Gastrocnemius medialis (tissue), 4 donors: ENCODE data around the gene CCIN. TPM values are rescaled to one million over a fixed set of nuclear protein-coding genes. Genes with fewer than 3 reads are reported as not detected.
A peak's percentile ranks its signal among the peaks of the same experiment; 100 is the strongest.

Experiments used
- ATAC-seq, 2 donors: fragments of 150-250 bp; one replicate each; pipeline ENCODE4 v1.9.1; 2016
- DNase-seq, 2 donors: peaks; one replicate each; pipeline ENCODE4 v3.0.0-alpha.2; 2019
- H3K27ac ChIP-seq, 4 donors: fragments of 200-600 bp; sonication (generic); 1 replicate in 1 of 4; 2 replicates in 3 of 4; pipeline ENCODE4 v1.5.1; 2016 to 2018; ENCODE audit warnings: mild to moderate bottlenecking in 2 of 4, moderate library complexity in 1 of 4
- H3K27me3 ChIP-seq, 3 donors: fragments of 200-600 bp; sonication (generic) in 2 of 3; 1 replicate in 1 of 3; 2 replicates in 2 of 3; pipeline versions ENCODE4 v1.5.1 to v1.6.0; 2016 to 2019; ENCODE audit warnings: mild to moderate bottlenecking in 1 of 3, moderate library complexity in 1 of 3
- H3K36me3 ChIP-seq, 2 donors: fragments of 200-600 bp; sonication (generic) in 1 of 2; one replicate each; pipeline ENCODE4 v1.5.1; 2017 to 2018
- H3K4me1 ChIP-seq, 2 donors: fragments of 200-600 bp; sonication (generic) in 1 of 2; one replicate each; pipeline ENCODE4 v1.5.1; 2016 to 2017; ENCODE audit warnings: mild to moderate bottlenecking in 2 of 2
- H3K4me3 ChIP-seq, 4 donors: fragments of 200-600 bp; sonication (generic) in 3 of 4; 1 replicate in 1 of 4; 2 replicates in 3 of 4; pipeline ENCODE4 v1.5.1; 2016 to 2019; ENCODE audit warnings: mild to moderate bottlenecking in 2 of 4
- H3K9me3 ChIP-seq, 3 donors: fragments of 200-600 bp; sonication (generic) in 2 of 3; 1 replicate in 1 of 3; 2 replicates in 2 of 3; pipeline ENCODE4 v1.5.1; 2016 to 2019
- POLR2A ChIP-seq, 2 donors: fragments of 450-650 bp; IDR thresholded peaks; one replicate each; pipeline ENCODE4 v1.6.1; 2017; ENCODE audit warnings: antibody characterized with exemption in 2 of 2, mild to moderate bottlenecking in 2 of 2, moderate library complexity in 2 of 2
- in situ Hi-C, 4 donors: fragments of 200-750 bp; cut with MboI; loops; one replicate each; pipeline versions ENCODE4 v1.15.0 to v1.8.0; 2017; ENCODE audit warnings: low sequenced_read_pairs in 4 of 4
- intact Hi-C: fragments of 100-400 bp; cut with DNase I; formaldehyde crosslinking; loops from one replicate; pipeline ENCODE4 v1.15.1; 2023; ENCODE audit warnings: low total_unique reads
- total RNA-seq, 4 donors: library from RNA; depleted of rRNA; stranded (reverse); fragments of >200 nt; gene quantifications; one replicate each; pipeline versions ENCODE4 v1.1.0 to v1.2.3, GENCODE V29; 2016
- TF ChIP-seq, protein P1 (sequence below), 5 experiments: fragments of 450-650 bp in 3 of 5; fragments of 200-600 bp in 2 of 5; sonication (generic) in 2 of 5; IDR thresholded peaks in 4 of 5; conservative IDR thresholded peaks in 1 of 5; 1 replicate in 4 of 5; 2 replicates in 1 of 5; pipeline ENCODE4 v1.5.1; 2016 to 2019; ENCODE audit warnings: antibody characterized with exemption in 5 of 5, mild to moderate bottlenecking in 3 of 5, moderate library complexity in 3 of 5

CCIN gene
- total RNA-seq, 4 donors from 2014 or later, result not detected

DNA sequence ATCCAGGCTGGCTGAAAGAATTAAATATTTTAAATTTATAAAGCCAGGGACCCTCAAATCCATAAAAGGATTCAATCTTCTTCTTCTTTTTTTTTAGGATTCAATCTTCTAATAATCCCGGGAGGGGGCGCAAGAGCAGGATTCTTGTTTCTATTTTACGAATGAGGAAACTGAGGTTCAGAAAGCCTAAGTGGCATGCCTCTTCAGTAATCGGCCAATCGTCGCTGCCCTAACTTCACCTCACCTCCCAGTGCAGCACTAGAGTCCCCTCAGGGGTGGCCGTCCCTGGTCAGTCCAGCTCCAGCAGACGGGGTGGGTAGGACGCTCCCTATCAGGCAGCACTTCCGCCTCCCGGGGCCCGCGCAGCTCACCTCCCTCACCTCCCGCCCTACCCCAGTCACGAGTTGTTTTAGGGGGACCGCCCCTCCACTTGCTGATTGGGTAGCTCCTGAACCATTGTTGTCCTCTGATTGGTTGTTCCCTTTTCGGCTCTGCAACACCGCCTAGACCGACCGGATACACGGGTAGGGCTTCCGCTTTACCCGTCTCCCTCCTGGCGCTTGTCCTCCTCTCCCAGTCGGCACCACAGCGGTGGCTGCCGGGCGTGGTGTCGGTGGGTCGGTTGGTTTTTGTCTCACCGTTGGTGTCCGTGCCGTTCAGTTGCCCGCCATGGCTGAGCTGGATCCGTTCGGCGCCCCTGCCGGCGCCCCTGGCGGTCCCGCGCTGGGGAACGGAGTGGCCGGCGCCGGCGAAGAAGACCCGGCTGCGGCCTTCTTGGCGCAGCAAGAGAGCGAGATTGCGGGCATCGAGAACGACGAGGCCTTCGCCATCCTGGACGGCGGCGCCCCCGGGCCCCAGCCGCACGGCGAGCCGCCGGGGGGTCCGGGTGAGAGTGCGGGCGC, 21.5 kb downstream of the CCIN start, which contains the start of gene CLTA:
Gene CLTA, plus strand, starts transcription at position 534 of the 902 bp plus-strand sequence. Its CDS starts 136 bp downstream, at position 670.
- Histone ChIP-seq H3K27me3 (no peaks in the 10 kb centered on the region), H3K4me3 (peak within 1 kb of the TSS; percentile 76 to 92 (median 84)), H3K4me1 (peaks cover 31 to 36% of the 10 kb centered on the region in 2 donors), H3K27ac (peak within 1 kb of the TSS; percentile 89 to 97 (median 91)), H3K36me3 (no peaks in the 10 kb centered on the region), H3K9me3 (no peaks in the 10 kb centered on the region)
- ATAC-seq (peak; percentile 98 to 100), DNase-seq (peak; percentile 98)
- peak; percentile 94 to 96 for TF ChIP-seq POLR2A (IDR thresholded peaks at IDR 0.05)
- TF ChIP-seq, protein P1, sequence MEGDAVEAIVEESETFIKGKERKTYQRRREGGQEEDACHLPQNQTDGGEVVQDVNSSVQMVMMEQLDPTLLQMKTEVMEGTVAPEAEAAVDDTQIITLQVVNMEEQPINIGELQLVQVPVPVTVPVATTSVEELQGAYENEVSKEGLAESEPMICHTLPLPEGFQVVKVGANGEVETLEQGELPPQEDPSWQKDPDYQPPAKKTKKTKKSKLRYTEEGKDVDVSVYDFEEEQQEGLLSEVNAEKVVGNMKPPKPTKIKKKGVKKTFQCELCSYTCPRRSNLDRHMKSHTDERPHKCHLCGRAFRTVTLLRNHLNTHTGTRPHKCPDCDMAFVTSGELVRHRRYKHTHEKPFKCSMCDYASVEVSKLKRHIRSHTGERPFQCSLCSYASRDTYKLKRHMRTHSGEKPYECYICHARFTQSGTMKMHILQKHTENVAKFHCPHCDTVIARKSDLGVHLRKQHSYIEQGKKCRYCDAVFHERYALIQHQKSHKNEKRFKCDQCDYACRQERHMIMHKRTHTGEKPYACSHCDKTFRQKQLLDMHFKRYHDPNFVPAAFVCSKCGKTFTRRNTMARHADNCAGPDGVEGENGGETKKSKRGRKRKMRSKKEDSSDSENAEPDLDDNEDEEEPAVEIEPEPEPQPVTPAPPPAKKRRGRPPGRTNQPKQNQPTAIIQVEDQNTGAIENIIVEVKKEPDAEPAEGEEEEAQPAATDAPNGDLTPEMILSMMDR (IDR thresholded peaks at IDR 0.05 in 4 of 5, conservative IDR thresholded peaks at IDR 0.05 in 1 of 5), result peak; percentile 36 to 58 (median 40)
- intact Hi-C loops (loop anchor here (1.0 to 10.0 kb wide), 6 partner anchors 68 to 1203 kb away; partner anchors contain the start of genes CREB3, DNAJB5, GNE and RNF38), in situ Hi-C loops (loop anchor here in 1 of 4 donors (10.0 kb wide), 1 partner anchor 64 kb away; the partner anchor contains the start of gene GNE)

DNA sequence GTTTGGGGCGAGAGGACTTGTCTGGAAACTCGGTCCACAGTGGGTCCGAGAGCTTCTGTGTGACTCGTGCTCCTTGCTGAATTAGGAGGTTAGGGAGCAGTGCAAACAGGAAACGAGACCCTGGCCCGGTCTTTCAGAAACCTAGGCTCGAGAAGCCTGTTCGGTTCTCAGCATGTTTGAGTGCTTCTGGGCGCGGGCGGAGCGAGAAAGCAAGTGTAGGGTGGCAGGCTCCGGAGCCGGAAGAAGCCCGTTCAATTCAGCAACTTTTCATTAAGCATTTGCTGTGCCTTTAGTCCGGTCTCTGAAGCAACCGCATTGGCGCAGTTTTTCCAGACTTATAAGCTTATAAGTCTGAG, 22.1 kb downstream of the CCIN start:
- H3K4me3 ChIP-seq, result peak overlapping the region; percentile 76 to 92 (median 84)
- H3K27ac ChIP-seq, result peak overlapping the region; percentile 89 to 97 (median 91)
- no peaks in the 10 kb centered on the region for H3K9me3 ChIP-seq
- peak in 1 of 2 donors; percentile 30 for DNase-seq
- H3K36me3 ChIP-seq, result no peaks in the 10 kb centered on the region
- in situ Hi-C loops (loop anchor here in 1 of 4 donors (10.0 kb wide), 1 partner anchor 64 kb away; the partner anchor contains the start of gene GNE), intact Hi-C loops (loop anchor here (2.0 to 10.0 kb wide), 5 partner anchors 136 to 1204 kb away; partner anchors contain the start of genes CREB3, DNAJB5, RNF38 and TLN1)
- no peaks in the 10 kb centered on the region for H3K27me3 ChIP-seq
- ATAC-seq, result peak; percentile 12 to 18
- TF ChIP-seq POLR2A (IDR thresholded peaks at IDR 0.05), result no peak
- TF ChIP-seq, protein P1 (IDR thresholded peaks at IDR 0.05 in 4 of 5, conservative IDR thresholded peaks at IDR 0.05 in 1 of 5), result no peak
- H3K4me1 ChIP-seq, result peaks cover 31 to 36% of the 10 kb centered on the region in 2 donors

GRCh38 chr9:36191686-36192085, 22.5 kb downstream of the CCIN start:
- H3K9me3 ChIP-seq, result no peaks in the 10 kb centered on the region
- peaks cover 31 to 36% of the 10 kb centered on the region in 2 donors for H3K4me1 ChIP-seq
- peak overlapping the region; percentile 76 to 92 (median 84) for H3K4me3 ChIP-seq
- in situ Hi-C loops, result loop anchor here in 1 of 4 donors (10.0 kb wide), 1 partner anchor 63 kb away; the partner anchor contains the start of gene GNE
- peaks cover 0 to 1% of the 10 kb centered on the region in 2 donors for H3K36me3 ChIP-seq
- no peak for TF ChIP-seq POLR2A (IDR thresholded peaks at IDR 0.05)
- TF ChIP-seq, protein P1 (IDR thresholded peaks at IDR 0.05 in 4 of 5, conservative IDR thresholded peaks at IDR 0.05 in 1 of 5), result no peak
- ATAC-seq (peak; percentile 26 to 29), DNase-seq (no peak)
- no peaks in the 10 kb centered on the region for H3K27me3 ChIP-seq
- intact Hi-C loops, result loop anchor here (2.0 to 10.0 kb wide), 5 partner anchors 136 to 1204 kb away; partner anchors contain the start of genes CREB3, DNAJB5, RNF38 and TLN1
- H3K27ac ChIP-seq, result peak overlapping the region; percentile 89 to 97 (median 91)

GRCh38 chr9:36192196-36192595, 23.0 kb downstream of the CCIN start:
- no peaks in the 10 kb centered on the region for H3K27me3 ChIP-seq
- ATAC-seq, result no peak
- no peak for DNase-seq
- peaks cover 31 to 36% of the 10 kb centered on the region in 2 donors for H3K4me1 ChIP-seq
- no peaks in the 10 kb centered on the region for H3K9me3 ChIP-seq
- H3K36me3 ChIP-seq, result peaks cover 0 to 6% of the 10 kb centered on the region in 2 donors
- in situ Hi-C loops, result loop anchor here in 1 of 4 donors (10.0 kb wide), 1 partner anchor 63 kb away; the partner anchor contains the start of gene GNE
- intact Hi-C loops, result loop anchor here (5.0 to 10.0 kb wide), 4 partner anchors 135 to 1205 kb away; partner anchors contain the start of genes CREB3, DNAJB5 and TLN1
- no peak for TF ChIP-seq POLR2A (IDR thresholded peaks at IDR 0.05)
- TF ChIP-seq, protein P1 (IDR thresholded peaks at IDR 0.05 in 4 of 5, conservative IDR thresholded peaks at IDR 0.05 in 1 of 5), result no peak
- peak overlapping the region; percentile 89 to 97 (median 91) for H3K27ac ChIP-seq
- peak overlapping the region; percentile 76 to 92 (median 84) for H3K4me3 ChIP-seq
